Measurements from ENCODE around the gene DNAH9.

DNA sequence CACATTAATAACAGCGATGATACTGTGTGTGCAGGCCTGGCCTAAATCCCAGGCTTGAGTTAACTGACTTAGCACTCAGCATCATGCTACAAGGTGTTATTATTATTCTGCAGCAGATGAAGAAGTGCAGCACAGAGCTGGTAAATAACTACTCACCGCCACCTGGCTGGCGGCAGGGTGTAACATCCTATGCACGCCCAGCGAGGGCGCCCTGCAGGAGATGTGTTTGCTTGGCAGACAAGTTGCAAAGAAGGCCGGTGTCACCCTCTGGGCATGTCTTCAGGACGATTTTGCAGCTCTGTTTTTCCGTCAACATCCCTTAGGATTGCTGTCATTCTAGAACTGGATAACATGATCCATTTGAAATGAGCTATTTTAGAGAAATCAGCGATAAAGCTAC lies 30.1 kb downstream of the DNAH9 start:
- TF ChIP-seq, protein P1, sequence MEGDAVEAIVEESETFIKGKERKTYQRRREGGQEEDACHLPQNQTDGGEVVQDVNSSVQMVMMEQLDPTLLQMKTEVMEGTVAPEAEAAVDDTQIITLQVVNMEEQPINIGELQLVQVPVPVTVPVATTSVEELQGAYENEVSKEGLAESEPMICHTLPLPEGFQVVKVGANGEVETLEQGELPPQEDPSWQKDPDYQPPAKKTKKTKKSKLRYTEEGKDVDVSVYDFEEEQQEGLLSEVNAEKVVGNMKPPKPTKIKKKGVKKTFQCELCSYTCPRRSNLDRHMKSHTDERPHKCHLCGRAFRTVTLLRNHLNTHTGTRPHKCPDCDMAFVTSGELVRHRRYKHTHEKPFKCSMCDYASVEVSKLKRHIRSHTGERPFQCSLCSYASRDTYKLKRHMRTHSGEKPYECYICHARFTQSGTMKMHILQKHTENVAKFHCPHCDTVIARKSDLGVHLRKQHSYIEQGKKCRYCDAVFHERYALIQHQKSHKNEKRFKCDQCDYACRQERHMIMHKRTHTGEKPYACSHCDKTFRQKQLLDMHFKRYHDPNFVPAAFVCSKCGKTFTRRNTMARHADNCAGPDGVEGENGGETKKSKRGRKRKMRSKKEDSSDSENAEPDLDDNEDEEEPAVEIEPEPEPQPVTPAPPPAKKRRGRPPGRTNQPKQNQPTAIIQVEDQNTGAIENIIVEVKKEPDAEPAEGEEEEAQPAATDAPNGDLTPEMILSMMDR (IDR thresholded peaks at IDR 0.05; ENCODE audit: low read depth, low read length): no peak
- TF ChIP-seq EZH2phosphoT487 (IDR thresholded peaks at IDR 0.05; ENCODE audit: low read depth): no peak

Measured in OCI-LY3 (cell line).